Measurements from ENCODE around the gene GALNT15.

Gene GALNT15

GRCh38 chr3:16231983-16232382 lies 57.5 kb downstream of the GALNT15 start:
- no peak for DNase-seq

GRCh38 chr3:16233806-16234205 lies 59.3 kb downstream of the GALNT15 start:
- no peak for DNase-seq

DNA sequence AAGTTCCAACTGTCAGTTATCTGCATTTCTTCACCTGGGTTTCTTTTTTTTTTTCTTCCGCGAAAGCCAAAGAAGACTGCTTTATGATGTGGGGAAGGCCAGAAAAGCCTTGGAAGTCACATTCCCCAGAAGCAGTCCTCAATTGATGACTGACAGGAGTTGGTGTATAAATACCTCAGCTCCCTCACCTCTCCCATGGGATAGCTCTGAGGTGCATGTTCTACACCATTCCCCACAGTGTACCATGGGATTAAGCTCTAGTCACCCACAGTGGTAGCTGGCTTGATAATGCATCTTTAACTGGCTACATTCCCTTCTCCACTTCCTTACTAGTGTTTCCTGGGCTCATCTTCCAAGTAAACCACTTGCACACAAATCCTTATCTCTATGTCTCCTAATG lies 59.8 kb downstream of the GALNT15 start:
- no peak for DNase-seq

GRCh38 chr3:16236030-16236639 lies 61.7 kb downstream of the GALNT15 start:
- DNase-seq: peak; percentile 5

DNA sequence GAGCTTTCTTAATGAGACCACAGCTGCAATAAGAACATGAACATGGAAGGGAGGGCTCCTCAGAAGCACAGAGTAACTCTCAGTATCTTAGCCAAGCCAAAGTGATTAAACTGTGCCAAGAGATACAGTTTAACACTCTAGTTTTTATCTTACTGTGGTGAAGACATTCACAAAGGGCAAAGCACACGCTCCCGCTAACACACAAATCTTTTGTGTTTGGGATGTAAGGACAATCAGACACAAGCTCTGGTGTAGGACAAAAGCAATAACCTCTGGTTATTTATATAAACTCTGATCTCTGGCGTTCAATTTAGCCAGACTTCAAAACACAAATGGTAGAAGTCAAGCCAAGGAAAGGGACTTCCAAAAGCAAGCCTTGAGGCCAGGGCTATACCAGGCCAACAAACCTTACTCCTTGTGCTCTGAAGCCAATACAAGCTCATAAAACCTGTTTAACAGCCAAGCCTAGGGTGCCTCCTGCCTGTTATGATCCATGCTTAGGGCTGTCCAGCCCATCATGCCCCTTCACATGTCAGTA lies 62.4 kb downstream of the GALNT15 start:
- no peak for DNase-seq

DNA sequence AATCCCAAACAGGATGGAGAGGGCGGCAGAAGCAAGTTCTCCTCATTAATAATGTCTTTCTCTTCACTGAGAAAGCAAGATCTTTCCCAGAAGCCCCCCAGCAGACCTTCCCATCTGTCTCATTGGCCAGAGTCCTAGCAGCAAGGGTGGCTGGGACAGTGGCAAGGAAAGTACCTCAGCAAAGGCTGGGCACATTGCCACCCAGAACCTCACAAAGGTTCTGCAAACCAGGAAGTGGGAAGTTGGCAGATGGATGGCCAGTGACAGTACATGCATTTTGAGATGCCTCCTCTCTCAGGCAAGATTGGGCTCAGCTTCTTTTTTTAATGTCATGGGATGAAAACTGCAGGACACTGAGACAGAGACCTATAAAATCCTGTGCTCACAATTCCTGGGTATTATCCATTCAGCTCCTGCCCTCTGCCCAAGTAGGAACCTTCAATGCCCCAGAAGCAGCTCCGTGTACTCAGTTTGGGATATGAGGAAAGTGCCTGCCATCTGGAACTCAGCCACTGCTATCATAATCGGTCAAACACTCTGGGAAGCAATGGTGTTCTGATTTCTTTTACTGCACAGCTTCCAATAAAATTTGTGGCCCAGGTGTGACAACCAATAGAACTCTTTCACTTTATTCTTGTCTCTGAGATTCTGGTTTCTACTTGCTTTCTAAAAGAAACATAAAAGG lies 64.7 kb downstream of the GALNT15 start:
- DNase-seq: no peak

GRCh38 chr3:16239780-16240179 lies 65.3 kb downstream of the GALNT15 start:
- no peak for DNase-seq

GRCh38 chr3:16240229-16241023 lies 65.9 kb downstream of the GALNT15 start:
- DNase-seq: no peak

GRCh38 chr3:16241225-16241624 lies 66.7 kb downstream of the GALNT15 start:
- DNase-seq: no peak

GRCh38 chr3:16242177-16242576 lies 67.7 kb downstream of the GALNT15 start:
- DNase-seq: no peak

- DNase-seq: no peak
These were observed 69.4 kb downstream of the GALNT15 start for GRCh38 chr3:16243706-16244490.

GRCh38 chr3:16245609-16246008 lies 71.1 kb downstream of the GALNT15 start:
- no peak for DNase-seq

DNA sequence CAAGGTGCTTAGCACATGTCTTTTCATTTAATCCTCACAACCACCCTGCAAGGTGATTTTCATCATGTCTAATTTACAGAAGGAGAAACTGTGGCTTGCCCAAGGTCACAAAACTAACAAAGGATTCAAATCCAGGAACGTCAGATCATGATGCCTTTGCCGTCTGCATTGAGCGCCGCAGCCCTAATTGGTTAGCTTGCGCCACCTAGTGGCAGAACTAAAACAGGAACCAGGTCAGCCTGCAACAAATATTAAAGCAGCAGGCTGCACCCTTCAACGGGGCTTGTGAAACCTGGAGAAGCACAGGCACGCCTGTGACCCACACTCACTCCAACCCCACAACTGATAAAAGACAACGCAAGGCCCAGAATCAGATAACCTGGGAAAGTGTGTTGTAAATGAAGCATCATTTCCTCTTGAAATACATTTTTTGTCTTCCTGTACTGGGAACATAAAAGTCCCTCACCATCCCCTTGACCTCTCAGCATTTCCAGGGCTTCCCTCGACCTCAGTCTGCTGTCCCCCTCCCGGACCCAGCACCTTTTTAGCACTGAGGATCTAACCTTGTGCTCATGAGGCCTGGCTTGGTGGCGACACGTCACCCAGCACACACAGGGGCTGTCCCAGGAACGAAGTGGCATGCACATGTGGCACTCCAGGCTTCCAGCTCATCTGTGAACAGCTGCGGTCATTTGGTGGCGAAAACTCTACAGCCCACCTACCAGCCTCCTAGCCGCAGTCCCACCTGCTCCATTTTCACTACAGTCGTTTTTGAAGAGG lies 73.0 kb downstream of the GALNT15 start:
- DNase-seq: peak; percentile 76

DNA sequence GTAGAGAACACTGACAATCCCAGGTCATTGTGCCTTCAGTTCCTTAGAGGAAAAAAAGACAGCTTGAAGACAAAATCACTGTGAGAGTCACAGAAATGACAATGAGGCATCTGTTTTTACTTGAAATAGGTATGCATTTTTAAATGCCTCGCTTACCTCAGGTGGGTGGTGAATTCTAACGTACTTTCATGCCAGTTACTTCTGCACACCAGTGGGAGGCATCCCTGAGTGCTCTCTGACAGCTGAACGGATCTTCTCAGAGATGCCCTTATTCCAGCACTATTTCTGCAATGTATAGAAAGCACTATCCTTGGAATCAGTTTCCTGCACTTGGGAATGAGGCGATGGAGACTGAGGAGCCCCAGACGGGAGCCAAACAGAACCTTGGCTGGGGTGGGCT lies 74.1 kb downstream of the GALNT15 start:
- DNase-seq: no peak

- DNase-seq: peak; percentile 50
These were observed 74.9 kb downstream of the GALNT15 start for GRCh38 chr3:16249336-16249735.

DNA sequence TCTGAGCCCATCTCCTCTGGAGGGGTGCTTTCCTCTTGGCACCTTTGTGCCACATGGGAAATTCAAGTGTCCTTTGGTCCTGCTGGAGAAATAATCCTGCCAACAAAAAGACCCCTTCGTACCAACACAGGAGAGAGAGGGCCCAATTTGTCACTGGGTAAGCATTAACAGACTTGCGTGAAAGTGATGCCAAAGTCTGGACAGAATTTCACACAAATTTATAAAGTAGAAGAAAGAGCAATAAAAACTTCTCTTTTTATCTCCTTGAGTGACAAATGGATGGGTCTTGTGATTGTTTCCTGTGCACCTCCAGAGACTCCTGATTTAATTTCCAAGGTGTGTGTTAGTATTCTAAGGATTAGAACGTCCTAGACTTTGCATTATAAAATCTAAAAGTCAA lies 75.4 kb downstream of the GALNT15 start:
- DNase-seq: no peak

GRCh38 chr3:16251316-16252085 lies 77.0 kb downstream of the GALNT15 start:
- DNase-seq: no peak

GRCh38 chr3:16252243-16252978 lies 77.9 kb downstream of the GALNT15 start:
- DNase-seq: peak; percentile 25

- DNase-seq: no peak
These were observed 78.5 kb downstream of the GALNT15 start for GRCh38 chr3:16252988-16253387.

DNA sequence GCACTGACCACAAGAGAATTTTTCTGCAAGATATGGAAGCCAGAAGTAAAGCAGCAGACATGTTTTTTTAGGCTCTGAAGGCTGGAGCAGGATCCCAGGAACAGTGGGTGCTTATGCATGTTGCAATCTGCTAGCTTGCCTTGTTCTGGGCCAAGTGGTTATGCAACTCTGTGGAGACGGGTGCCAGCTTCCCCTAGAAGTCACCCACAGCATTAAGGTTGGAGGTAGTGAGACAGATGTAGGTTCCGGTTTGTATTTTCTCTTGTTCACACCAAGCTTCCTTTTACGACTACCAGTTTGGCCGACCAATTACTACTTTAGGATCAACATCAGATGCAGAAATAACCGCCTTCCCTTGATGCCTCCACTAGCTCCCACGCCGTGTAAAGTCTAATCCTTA lies 79.1 kb downstream of the GALNT15 start:
- DNase-seq: no peak

- peak; percentile 68 for DNase-seq
These were observed 80.4 kb downstream of the GALNT15 start for GRCh38 chr3:16254916-16255315.

All from NCI-H69 (cell line).